KOPT-K1 (cell line): ENCODE measurements around the gene AMHR2.

Source experiments
- H3K27ac ChIP-seq: fragments of 200-600 bp; sonication (generic); 2 replicates; pipeline ENCODE4 v1.5.1; 2016; ENCODE audit warnings: antibody characterized with exemption, mild to moderate bottlenecking, low read depth, low read length; ENCODE audit not compliant: poor library complexity, severe bottlenecking
- H3K36me3 ChIP-seq: fragments of 200-600 bp; sonication (generic); 2 replicates; pipeline ENCODE4 v1.5.1; 2017; ENCODE audit warnings: antibody characterized with exemption, mild to moderate bottlenecking, low read length, moderate library complexity; ENCODE audit not compliant: insufficient read depth
- H3K9me3 ChIP-seq: fragments of 200-600 bp; sonication (generic); 2 replicates; pipeline ENCODE4 v1.5.1; 2017; ENCODE audit warnings: antibody characterized with exemption, low read length, mild to moderate bottlenecking; ENCODE audit not compliant: insufficient read depth, poor library complexity, severe bottlenecking

AMHR2 gene

GRCh38 chr12:53459097-53459496 lies 35.4 kb downstream of the AMHR2 start:
- Histone ChIP-seq H3K9me3 (no peaks in the 10 kb centered on the region), H3K27ac (no peak overlapping the region), H3K36me3 (peaks cover 100% of the 10 kb centered on the region)

GRCh38 chr12:53461059-53461458 lies 37.4 kb downstream of the AMHR2 start:
- H3K36me3 ChIP-seq, result peaks cover 100% of the 10 kb centered on the region
- H3K9me3 ChIP-seq, result no peaks in the 10 kb centered on the region
- H3K27ac ChIP-seq, result no peak overlapping the region

GRCh38 chr12:53461591-53461990 lies 37.9 kb downstream of the AMHR2 start:
- Histone ChIP-seq H3K9me3 (no peaks in the 10 kb centered on the region), H3K36me3 (peaks cover 100% of the 10 kb centered on the region), H3K27ac (no peak overlapping the region)

- H3K36me3 ChIP-seq, result peaks cover 100% of the 10 kb centered on the region
- H3K9me3 ChIP-seq, result no peaks in the 10 kb centered on the region
- no peak overlapping the region for H3K27ac ChIP-seq
Measured at GRCh38 chr12:53462935-53463334, 39.3 kb downstream of the AMHR2 start.

- Histone ChIP-seq H3K9me3 (no peaks in the 10 kb centered on the region), H3K36me3 (peaks cover 100% of the 10 kb centered on the region), H3K27ac (no peak overlapping the region)
Measured at GRCh38 chr12:53463802-53464560, 40.3 kb downstream of the AMHR2 start.

GRCh38 chr12:53464685-53465418 lies 41.2 kb downstream of the AMHR2 start:
- Histone ChIP-seq H3K9me3 (no peaks in the 10 kb centered on the region), H3K27ac (no peak overlapping the region), H3K36me3 (peaks cover 100% of the 10 kb centered on the region)

GRCh38 chr12:53465679-53466078 lies 42.0 kb downstream of the AMHR2 start:
- Histone ChIP-seq H3K36me3 (peaks cover 100% of the 10 kb centered on the region), H3K27ac (no peak overlapping the region), H3K9me3 (no peaks in the 10 kb centered on the region)

- H3K27ac ChIP-seq, result no peak overlapping the region
- H3K36me3 ChIP-seq, result peaks cover 99% of the 10 kb centered on the region
Measured at GRCh38 chr12:53466640-53467039, 43.0 kb downstream of the AMHR2 start.

GRCh38 chr12:53467082-53467481 lies 43.4 kb downstream of the AMHR2 start:
- Histone ChIP-seq H3K9me3 (no peaks in the 10 kb centered on the region), H3K36me3 (peaks cover 99% of the 10 kb centered on the region), H3K27ac (no peak overlapping the region)

More at GRCh38 chr12:53466640-53467039, 43.0 kb downstream of the AMHR2 start:
- no peaks in the 10 kb centered on the region for H3K9me3 ChIP-seq

- Histone ChIP-seq H3K36me3 (peaks cover 99% of the 10 kb centered on the region), H3K9me3 (no peaks in the 10 kb centered on the region), H3K27ac (no peak overlapping the region)
Measured at GRCh38 chr12:53467880-53468279, 44.2 kb downstream of the AMHR2 start.

- Histone ChIP-seq H3K36me3 (peaks cover 99% of the 10 kb centered on the region), H3K27ac (no peak overlapping the region), H3K9me3 (no peaks in the 10 kb centered on the region)
Measured at GRCh38 chr12:53468282-53468681, 44.6 kb downstream of the AMHR2 start.

- Histone ChIP-seq H3K36me3 (peaks cover 99% of the 10 kb centered on the region), H3K9me3 (no peaks in the 10 kb centered on the region), H3K27ac (no peak overlapping the region)
Measured at GRCh38 chr12:53472056-53472582, 48.5 kb downstream of the AMHR2 start.

- Histone ChIP-seq H3K9me3 (no peaks in the 10 kb centered on the region), H3K36me3 (peaks cover 99% of the 10 kb centered on the region), H3K27ac (no peak overlapping the region)
Measured at GRCh38 chr12:53474077-53474476, 50.4 kb downstream of the AMHR2 start.

GRCh38 chr12:53474819-53475218 lies 51.2 kb downstream of the AMHR2 start:
- Histone ChIP-seq H3K9me3 (no peaks in the 10 kb centered on the region), H3K27ac (no peak overlapping the region), H3K36me3 (peaks cover 99% of the 10 kb centered on the region)

GRCh38 chr12:53476769-53477209 lies 53.1 kb downstream of the AMHR2 start:
- Histone ChIP-seq H3K9me3 (no peaks in the 10 kb centered on the region), H3K36me3 (peaks cover 100% of the 10 kb centered on the region), H3K27ac (no peak overlapping the region)
